LHCN-M2 (cell line): Measurements from ENCODE around the gene VENTX. TPM values are rescaled to one million over a fixed set of nuclear protein-coding genes. Genes with fewer than 3 reads are reported as not detected.
"Not testable (repeated sequence)": the region's sequence is repeated elsewhere in the genome, so short reads cannot be mapped to it uniquely, and the experiment has no call there.

Experiments
- DNase-seq: peaks from one replicate; pipeline ENCODE4 v3.0.0-alpha.2; 2012; ENCODE audit warnings: low read depth
- total RNA-seq: library from RNA; depleted of rRNA; stranded (reverse); fragments of >200 nt; gene quantifications from 2 replicates; pipeline ENCODE4 v1.2.3, GENCODE V29; 2014

VENTX gene
- total RNA-seq, 1 experiment from 2014 or later, result not detected

DNA sequence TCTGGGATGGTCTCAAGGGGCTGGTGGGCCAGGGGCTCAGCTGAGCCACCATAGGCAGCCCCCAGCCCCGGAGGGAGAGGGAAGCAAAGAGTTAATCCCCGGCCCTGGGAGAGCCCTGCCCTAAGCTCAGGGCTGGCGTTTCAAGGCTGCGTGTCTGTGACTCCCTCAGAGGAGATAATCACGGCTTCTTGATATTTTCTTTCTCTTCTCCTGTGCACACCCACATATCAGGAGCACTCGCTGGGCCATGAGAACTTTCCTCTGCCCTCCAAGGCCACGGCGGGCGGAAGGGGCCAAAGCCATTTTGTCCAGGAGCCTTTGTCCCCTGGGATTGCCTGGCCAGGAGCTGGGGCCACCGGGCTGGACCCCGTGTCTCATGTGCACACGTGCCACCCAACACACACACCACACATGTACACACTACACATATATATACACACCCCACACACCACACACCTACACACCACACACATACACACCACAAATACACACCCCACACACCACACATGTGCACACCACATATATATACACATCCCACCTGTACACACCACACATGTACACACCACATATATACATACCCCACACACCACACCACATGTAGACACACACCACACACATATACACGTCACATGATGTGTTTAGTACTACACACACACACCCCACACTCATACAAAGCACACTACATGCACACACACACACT lies 16.9 kb downstream of the VENTX start:
- no peak for DNase-seq

DNA sequence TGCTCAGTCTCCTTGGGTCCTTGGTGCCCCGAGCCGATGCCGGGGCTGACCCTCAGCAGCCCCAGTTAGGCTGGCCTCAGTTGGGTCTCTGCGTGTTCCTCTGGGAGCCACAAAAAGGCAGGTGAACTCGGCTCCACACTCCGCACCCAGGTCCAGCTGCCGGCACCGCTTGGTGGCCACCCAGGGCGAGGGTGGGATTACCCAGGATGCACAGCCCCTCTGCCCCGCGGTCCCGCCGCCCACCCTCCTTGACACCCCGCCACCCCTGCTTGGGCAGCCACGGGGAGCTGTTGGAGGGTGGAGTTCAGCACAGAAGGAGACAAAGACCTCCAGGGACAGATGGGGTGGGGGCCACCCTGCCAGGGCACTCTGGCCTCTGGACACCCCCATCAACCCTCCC lies 17.7 kb downstream of the VENTX start:
- DNase-seq, result no peak

DNA sequence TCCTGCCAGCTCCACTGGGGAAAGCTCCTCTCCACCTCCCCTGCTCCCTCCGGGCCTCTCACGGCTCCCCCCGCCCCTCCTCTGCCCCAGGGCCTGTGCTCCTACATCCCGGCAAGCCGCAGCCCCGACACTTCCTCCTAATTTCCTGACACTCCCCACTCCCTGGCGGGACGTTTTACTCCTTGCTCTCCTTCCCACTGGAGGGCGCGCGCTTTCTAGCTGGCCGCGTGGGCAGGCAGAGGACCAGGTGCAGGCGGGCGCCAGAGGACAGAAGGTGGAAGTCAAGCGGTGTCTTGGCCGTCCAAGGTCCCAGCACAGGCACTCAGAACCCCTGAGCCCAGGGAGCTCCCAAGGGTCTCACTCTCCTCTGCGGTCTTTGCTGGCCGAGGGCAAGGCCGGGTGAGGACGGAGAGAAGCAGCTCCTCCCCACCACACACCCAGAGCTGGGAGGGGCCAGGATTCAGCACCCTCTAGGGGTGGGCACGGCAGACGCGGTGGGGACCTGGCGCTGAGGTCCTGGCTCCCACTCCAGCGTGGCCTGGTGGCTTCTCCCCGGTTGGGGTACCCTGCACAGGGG lies 19.9 kb downstream of the VENTX start:
- DNase-seq, result no peak

DNA sequence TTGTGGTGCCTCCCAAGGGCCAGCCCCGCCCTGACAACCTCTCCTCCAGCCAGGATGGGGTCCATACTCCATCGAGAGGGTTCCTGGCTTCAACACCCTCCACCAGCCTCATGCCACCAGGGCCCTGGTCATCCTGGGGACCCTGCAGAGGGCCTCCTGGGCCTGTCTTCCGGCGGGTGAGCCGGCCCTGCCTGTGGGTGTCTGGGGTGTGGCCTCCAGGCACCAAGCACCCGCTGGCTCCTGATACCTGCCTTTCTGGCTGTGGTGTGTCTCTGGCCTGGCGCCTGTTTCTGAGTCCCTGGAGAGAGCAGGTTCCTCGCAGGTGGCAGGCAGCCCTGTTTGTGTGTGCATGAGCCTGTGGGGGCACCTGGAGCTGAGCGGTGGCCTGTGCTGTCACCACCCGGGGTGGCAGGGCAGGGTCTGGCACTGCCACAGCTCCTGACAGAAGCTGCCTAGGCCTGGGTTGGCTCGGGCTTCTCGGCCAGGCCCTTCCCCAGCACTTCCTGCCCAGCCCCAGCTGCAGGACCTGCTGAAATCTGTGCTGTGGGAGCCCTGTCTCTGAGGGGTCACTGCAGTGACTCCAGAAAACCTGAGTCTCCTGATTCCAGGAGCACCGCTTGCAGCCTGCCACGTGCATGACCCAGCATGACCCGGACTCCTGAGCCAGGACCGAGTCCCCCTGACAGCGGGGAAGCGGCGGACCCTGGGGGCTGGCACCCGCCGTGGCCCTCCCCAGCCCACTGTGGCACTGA lies 20.6 kb downstream of the VENTX start:
- no peak for DNase-seq

DNA sequence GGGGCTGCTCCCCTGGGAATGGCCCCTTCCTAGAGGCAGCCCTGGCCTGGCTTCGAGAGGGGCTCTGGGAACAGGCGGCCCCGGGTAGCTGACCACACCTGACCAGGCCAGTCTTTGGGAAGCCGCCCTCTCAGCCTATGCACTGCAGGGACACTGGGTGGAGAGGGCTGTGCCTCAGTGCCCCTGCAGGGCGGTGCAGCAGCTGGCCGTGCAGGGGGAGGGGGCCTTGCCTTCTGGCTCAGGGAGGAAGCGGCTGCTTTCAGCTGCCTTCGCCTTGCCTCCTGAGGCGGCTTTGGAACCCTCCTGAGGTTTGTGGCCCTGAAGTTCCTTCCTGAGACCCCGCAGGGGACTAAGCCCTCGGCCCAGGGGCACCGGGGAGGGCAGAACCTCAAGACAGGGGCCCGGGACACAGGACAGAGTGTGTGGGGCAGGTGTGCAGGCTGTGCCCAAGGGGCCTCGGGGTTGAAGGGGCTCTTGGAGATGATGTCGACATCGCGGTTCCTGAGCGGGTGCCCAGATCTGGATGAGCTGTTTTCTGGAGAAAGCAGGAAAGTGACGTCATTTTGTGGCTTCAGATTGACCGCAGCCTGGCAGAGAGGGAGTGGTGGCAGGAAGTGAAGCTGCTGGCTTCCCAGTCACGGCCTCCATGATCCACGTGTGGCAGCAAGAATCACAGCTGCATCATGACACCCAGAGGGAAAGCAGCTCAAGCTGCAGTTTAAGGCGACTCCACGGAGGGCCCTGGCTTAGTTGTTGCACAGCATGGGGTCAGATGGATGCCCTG lies 21.4 kb downstream of the VENTX start:
- DNase-seq, result peak; percentile 99

DNA sequence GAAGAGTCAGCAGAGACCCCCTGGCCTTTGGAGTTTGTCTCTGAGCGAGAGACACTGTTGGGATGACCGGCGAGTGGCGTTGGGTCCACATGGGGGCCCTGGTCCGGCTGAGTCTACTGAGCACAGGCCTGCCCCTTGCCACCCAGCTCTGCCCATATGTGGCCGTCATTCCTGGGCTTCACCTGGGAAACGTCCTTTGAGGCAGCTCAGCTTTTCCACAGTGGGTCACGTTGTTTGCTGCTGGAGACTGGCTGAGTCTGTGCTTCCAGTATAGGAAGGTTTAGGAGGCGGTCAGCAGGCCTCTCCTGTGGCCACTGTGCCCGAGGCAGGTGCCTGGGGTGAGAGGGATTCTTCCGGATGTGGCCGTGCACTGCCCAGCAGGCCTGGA lies 21.9 kb downstream of the VENTX start:
- DNase-seq, result no peak

DNA sequence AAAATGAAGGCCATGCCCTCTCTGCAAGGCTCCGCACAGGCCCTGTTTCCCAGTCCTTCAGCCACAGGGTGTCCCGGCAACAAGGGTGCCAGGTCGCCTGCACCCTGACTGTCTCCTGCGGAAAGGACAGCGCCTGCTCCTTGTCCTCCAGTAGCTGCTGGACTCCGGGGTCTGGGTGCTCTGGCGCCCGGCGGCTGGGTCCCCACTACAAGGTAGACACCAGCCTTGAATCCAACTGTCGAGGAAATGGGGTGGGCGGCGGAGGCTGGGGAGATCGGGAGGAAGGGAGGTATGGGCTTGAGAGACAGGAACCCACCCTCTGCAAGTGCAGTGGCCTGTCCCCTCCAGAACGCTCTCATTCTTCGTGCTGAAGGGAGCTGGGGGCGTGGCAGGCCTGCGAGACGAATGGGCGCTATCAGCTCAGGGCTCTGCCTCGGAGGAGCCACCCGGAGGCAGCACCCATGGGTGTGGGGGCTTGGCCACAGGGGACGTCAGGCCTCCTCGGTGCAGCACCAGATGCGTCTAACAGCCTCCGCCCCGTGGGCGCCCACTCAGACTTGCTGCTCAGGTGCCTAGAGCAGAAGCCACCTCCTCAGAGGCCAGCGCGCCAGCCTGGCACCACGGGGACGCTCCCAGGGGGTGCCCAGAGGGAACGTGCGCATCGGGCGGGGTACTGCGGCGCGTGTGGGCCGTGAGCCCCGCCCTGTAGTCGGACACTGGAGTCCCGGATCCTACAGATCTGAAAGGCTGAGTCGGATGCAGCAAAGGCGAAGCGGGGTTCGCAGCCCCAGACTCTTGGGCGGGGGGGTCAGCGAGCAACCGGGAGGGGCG lies 23.5 kb downstream of the VENTX start:
- peak; percentile 30 for DNase-seq

DNA sequence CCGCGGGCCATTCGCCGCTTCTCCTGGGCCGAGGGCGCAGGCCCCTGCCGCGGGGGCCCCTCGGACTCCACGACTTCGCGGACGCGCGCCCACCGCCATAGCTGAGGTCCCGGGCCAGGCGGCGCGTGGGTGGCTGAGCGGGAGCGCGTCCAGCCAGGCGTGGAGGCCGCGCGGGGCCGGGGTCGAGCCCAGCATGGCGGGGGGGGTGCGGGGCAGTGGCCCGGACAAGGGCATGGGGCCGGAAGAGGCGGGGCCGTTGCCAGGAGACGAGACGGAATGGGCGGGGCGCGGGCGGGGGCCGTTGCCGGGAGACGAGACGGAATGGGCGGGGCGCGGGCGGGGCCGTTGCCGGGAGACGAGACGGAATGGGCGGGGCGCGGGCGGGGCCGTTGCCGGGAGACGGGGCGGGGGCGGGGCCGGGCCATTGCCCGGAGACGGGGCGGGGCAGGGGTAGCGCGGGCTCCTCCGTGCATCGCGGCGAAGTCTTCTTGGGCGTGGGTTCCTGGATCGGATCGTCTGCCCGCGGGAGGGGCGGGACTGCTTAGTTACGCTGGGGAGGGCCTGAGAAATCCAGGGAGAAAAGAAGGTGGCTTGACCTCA lies 24.2 kb downstream of the VENTX start:
- DNase-seq, result peak; percentile 42

DNA sequence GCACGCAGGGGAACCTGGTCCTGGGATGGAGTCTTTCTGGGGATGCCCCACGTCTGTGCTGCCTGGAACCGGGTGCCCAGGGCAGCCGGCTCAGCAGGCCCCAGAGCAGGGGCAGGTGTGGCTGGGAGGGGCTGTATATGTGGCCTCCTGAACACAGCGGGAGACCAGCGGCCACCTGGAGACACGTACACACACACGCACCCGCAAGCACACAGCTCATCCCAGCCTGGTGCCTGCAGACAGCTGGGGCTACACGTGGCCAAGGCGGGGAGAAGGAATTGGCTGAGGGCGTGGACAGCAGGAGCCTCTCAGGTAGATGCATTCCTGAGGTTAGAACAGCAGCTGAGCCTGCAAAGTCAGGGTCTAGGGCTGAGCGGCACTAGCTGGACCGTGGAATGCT lies 25.0 kb downstream of the VENTX start:
- no peak for DNase-seq

DNA sequence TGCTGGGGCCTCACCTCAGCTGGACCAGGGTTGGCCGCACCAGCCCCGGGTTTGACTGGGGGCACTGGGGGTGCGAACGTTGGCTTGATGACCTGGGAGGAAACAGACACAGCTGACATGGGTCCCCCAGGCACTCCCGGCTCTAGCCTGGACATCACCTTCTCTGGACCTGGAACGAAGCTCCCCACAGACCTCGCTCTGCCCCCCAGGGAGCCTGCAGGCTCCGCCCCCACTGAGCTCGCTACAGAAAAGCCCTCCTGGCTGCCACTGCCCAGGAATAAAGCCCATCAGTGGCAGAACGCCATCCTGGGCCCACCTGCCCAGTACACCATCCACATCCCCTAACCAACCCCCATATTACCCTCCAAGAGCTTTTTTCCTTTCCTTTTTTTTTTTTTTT lies 26.0 kb downstream of the VENTX start:
- DNase-seq, result no peak

DNA sequence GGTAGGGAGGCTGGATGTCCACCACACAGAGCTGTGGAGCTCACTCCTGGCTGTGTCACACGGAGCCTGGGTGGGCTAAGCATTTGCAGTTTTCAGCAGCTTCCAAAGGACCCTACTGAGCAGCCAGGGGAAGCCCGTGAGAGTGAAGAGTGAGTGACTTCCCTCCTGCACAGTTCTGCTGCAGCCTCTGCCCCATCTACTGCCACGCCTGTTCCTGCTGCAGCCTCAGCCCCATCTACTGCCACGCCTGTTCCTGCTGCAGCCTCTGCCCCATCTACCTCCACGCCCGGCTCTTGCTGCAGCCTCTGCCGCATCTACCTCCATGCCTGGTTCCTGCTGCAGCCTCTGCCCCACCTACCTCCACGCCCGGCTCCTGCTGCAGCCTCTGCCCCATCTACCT lies 26.8 kb downstream of the VENTX start:
- DNase-seq, result no peak

DNA sequence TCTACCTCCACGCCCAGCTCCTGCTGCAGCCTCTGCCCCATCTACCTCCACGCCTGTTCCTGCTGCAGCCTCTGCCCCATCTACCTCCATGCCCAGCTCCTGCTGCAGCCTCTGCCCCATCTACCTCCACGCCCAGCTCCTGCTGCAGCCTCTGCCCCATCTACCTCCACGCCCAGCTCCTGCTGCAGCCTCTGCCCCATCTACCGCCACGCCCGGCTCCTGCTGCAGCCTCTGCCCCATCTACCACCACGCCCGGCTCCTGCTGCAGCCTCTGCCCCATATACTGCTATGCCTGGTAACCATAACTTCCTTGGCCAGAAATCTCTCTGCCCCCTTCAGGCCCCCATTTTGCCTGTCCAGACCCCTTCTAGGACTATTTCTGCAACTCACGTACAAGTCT lies 27.4 kb downstream of the VENTX start:
- DNase-seq, result not testable (repeated sequence)

DNA sequence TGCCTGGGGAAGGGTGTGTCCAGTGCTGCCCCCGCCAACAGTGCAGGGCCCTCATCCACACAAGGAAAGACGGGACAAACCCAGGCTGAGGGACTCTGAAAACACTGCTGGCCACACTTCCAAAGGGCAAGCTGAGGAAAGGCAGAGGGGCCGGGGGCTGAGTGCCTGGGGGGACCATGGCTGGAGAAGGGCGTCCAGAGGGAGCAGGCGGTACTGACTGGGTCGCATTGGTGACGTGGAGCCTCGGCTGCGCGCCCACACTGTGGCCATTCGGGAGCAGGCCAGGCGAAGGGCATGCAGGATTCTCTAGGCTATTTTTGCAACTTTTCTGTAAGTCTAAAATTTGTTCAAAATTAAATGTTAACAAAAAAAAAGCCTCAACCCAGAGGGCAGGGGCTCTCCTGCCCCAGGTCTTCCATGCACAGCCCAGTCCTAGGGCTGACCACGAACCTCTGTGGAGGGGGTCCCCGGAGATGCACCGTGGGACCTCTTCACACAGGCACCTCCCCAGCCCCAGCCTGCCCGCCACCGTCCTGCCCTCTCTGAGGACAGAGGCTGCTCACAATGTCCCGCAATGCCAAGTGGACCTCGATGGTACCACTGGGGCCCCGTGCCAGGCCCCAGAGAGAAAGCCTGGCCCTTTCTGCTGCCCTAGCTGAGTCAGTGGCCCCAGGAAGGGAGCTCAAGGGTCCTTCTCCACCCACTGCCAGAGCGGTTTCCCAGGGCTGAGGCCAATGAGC lies 28.6 kb downstream of the VENTX start:
- DNase-seq, result no peak

DNA sequence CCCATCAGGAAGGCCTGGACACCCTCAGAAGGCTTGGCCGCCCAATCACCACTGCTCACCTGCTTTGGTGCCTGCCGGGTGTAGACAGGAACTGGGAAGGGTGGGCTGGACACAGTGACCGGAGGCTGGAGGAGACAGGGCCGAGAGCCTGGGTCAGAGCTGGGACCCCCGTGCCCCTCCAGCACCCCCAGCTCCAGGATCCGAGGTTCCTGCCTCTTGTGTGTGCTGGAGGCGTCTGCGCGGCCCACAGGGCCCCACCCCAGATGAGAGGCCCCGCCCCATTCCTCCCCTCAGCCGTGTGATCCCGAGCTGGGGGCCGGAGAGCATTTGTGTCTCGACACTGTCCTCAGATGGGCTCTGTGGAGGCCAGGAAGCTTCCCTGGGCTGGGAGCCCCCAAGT lies 29.6 kb downstream of the VENTX start:
- no peak for DNase-seq

DNA sequence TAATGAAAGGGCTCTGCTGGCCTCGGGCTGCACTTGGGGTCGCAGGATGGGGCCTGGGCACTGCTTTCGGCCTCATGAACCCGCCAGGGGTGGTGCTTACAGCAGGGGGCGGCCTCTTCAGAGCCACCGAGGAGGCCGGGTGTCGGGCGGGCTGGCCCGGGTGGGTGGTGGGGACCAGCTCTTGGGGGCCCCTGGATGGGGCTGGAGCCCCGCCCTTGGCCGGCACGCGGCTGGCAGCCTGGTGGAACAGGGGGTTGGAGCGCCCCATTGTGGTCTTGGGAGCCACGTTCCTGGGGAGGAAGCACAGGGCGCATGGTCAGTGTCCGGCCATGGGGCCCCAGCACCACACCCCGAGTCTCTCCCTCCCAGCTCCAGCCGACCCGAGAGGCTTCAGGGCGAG lies 30.2 kb downstream of the VENTX start:
- DNase-seq, result no peak

DNA sequence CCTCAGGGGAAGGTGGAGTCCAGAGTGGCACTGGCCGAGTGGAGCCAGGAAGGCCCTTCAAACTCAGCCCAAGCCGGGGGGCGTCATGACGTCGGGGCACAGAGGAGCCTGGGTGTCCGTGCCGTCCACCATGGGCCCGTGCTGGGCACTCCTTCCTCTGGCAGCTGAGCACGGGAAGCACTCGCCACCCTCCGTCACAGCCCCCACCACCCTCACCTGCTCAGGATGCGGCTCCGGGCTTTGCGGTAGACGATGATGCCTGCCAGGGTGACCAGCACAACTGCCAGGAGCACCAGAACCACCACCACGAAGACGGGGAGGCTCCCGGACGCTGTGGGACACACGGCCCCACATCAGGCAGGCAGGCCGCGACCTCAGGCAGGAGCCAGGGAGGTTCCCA lies 30.9 kb downstream of the VENTX start:
- DNase-seq, result no peak

DNA sequence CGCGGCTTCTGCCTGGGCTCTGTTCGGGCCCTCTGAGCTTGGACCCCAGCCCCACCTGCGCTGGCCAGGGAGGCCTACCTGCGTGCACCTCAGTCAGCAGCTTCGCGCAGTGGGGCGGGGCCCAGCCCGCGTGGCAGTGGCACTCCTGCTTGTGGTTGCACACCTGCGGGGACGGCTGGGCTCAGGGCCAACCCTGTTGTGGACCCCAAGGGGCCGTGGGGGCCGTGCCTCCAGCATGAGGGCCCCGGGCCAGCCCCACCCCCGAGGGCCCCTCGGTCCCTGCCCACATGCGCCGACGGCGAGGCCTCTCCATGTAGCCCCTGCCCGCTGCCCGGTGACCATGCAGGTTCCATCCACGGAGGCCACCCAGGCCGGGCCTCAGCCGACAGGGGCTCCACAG lies 31.7 kb downstream of the VENTX start:
- no peak for DNase-seq

DNA sequence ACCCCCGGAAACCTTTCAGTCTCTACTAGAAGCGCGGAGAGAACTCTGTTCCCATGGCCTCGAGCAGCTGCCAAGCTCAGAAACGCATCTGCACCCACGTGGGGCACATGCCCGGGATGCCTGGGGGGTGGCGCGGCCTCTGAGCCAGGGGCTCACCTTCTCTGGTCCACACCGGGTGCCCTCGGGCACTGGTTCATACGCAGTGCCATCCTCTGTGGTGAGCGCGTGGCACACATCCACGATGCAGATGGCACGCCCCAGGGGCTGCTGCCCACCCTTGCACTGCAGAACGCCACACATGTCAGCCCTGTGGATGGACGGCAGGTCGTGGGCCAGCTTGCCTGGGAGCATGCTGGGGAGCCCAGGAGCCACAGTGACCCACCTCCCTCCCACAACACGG lies 32.5 kb downstream of the VENTX start:
- no peak for DNase-seq

DNA sequence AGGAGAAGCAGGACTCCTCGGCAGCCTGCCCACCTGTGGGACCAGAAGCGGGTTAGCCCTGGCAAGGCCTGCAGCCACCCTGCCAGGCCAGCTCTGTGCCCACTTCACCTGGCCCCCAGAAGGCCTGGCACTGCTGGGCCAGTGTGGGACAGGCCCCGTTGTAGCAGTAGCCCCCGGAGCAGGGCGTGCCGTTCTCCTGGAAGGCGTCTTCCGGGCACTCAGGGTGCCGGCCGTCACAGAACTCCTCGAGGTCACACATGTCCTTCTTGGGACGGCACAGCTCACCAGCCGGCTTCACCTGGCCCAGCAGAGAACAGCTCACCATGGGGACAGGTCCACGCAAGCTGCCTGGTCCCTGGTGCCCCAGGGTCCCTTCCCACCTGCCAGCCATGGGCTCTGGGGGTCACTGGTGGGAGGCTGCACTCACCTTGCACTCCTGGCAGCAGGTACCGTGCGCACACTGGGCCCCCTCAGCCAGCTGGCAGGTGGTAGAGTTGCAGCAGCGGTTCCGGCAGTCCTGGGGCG lies 33.2 kb downstream of the VENTX start:
- no peak for DNase-seq
